HepG2 (cell line): ENCODE data around the gene ZFAND4. TPM values are rescaled to one million over a fixed set of nuclear protein-coding genes. Genes with fewer than 3 reads are reported as not detected.

Experiments
- ATAC-seq: fragments of 200-7000 bp; cut with Tn5 transposase; 3 replicates; pipeline ENCODE4 v1.9.1; 2020; ENCODE audit warnings: mild to moderate bottlenecking, moderate library complexity
- BruUV-seq: library from RNA; stranded (reverse); fragments of 400-500 nt; replicated peaks from 2 replicates; lab custom pipeline; 2021; lab: Mats Ljungman, UMichigan
- CTCF ChIA-PET: fragments of 300-600 bp; formaldehyde crosslinking; extraction: SDS; loops from one replicate; lab custom pipeline; 2021; ENCODE audit warnings: low total read pairs, inconsistent platforms, low intra/inter-chr PET ratio; lab: Yijun Ruan, JAX
- POLR2A ChIA-PET: fragments of 350-600 bp; sonication (Branson Sonifier 250); formaldehyde crosslinking; loops from one replicate; lab custom pipeline; 2020; ENCODE audit warnings: antibody characterized with exemption, inconsistent platforms; lab: Yijun Ruan, JAX
- DNase-seq: peaks from one replicate; pipeline ENCODE4 v3.0.0-alpha.2; 2015; ENCODE audit warnings: low spot score
- FAIRE-seq: peaks from 3 replicates; lab custom pipeline; 2011; peaks lifted over from hg19 to GRCh38; lab: Jason Lieb, UNC
- H2AFZ ChIP-seq: one replicate; pipeline ENCODE4 v1.6.1; 2011; ENCODE audit warnings: low read length, inconsistent platforms
- H3K27ac ChIP-seq: fragments of 300-600 bp; 3 replicates; pipeline ENCODE4 v1.8.0; 2011; ENCODE audit warnings: mixed run types, mild to moderate bottlenecking, mixed read lengths, low read length, inconsistent platforms; ENCODE audit not compliant: insufficient read depth; ENCODE audit errors: extremely low read length
- H3K27me3 ChIP-seq, 2 experiments: fragments of 200-600 bp in 1 of 2; 2 replicates in 1 of 2; 3 replicates in 1 of 2; pipeline versions ENCODE4 v1.6.0 to v1.8.0; 2011; ENCODE audit warnings: low read length in 2 of 2, mild to moderate bottlenecking in 2 of 2, moderate library complexity in 2 of 2, inconsistent platforms in 1 of 2; ENCODE audit not compliant: insufficient read depth in 2 of 2, control insufficient read depth in 1 of 2
- H3K36me3 ChIP-seq, 2 experiments: fragments of 200-600 bp in 1 of 2; replicated peaks in 1 of 2; 2 replicates in 1 of 2; 3 replicates in 1 of 2; pipeline versions ENCODE4 v1.5.1 to v1.8.0; 2011; ENCODE audit warnings: low read length in 2 of 2, inconsistent platforms in 1 of 2; ENCODE audit not compliant: insufficient read depth in 2 of 2, control insufficient read depth in 1 of 2
- H3K4me1 ChIP-seq: 2 replicates; pipeline ENCODE4 v1.5.1; 2012; ENCODE audit warnings: low read length, inconsistent platforms; ENCODE audit not compliant: insufficient read depth
- H3K4me2 ChIP-seq: 2 replicates; pipeline ENCODE4 v1.6.0; 2011; ENCODE audit warnings: low read depth, low read length, inconsistent platforms
- H3K4me3 ChIP-seq, 3 experiments: fragments of 200-600 bp in 1 of 3; sonication (generic), shearing (Covaris generic) in 1 of 3; replicated peaks in 1 of 3; 2 replicates each; pipeline ENCODE4 v1.5.1; 2011 to 2016; ENCODE audit warnings: low read length in 3 of 3, inconsistent platforms in 2 of 3, low read depth in 2 of 3, mild to moderate bottlenecking in 2 of 3, control low read depth in 1 of 3, mixed read lengths in 1 of 3; ENCODE audit not compliant: insufficient read depth in 1 of 3
- H3K79me2 ChIP-seq: one replicate; pipeline ENCODE4 v1.6.1; 2011; ENCODE audit warnings: low read length, inconsistent platforms; ENCODE audit not compliant: insufficient read depth
- H3K9ac ChIP-seq: 2 replicates; pipeline ENCODE4 v1.6.0; 2011; ENCODE audit warnings: mild to moderate bottlenecking, low read depth, low read length, inconsistent platforms; ENCODE audit not compliant: insufficient read depth
- H3K9me3 ChIP-seq: 2 replicates; pipeline ENCODE4 v1.5.1; 2012; ENCODE audit warnings: mild to moderate bottlenecking, low read length
- H4K20me1 ChIP-seq: 2 replicates; pipeline ENCODE4 v1.6.0; 2011; ENCODE audit warnings: inconsistent platforms, mild to moderate bottlenecking, low read length, moderate library complexity; ENCODE audit not compliant: insufficient read depth
- CCDC6 ChIP-seq: sonication (generic); formaldehyde crosslinking; IDR thresholded peaks from 2 replicates; pipeline ENCODE4 v1.8.1; 2022; ENCODE audit warnings: mild to moderate bottlenecking, missing genetic modification reagents, moderate library complexity
- KAT8 ChIP-seq: IDR thresholded peaks from 2 replicates; pipeline ENCODE4 v1.6.1; 2016; ENCODE audit warnings: missing genetic modification reagents, missing compliant biosample characterization
- NFE2L1 ChIP-seq: sonication (generic); formaldehyde crosslinking; IDR thresholded peaks from 2 replicates; pipeline ENCODE4 v1.4.0; 2020; ENCODE audit warnings: missing genetic modification reagents, mild to moderate bottlenecking, borderline replicate concordance
- PRMT3 ChIP-seq: sonication (generic); formaldehyde crosslinking; IDR thresholded peaks from 2 replicates; pipeline ENCODE4 v1.8.1; 2022; ENCODE audit warnings: low read depth, mild to moderate bottlenecking, moderate library complexity, missing genetic modification reagents, borderline replicate concordance
- SIN3A ChIP-seq: IDR thresholded peaks from 2 replicates; pipeline ENCODE4 v1.6.1; 2011; ENCODE audit warnings: low read depth, mild to moderate bottlenecking, control low read depth, low read length, borderline replicate concordance
- TOE1 ChIP-seq: sonication (generic); formaldehyde crosslinking; IDR thresholded peaks from 2 replicates; pipeline ENCODE4 v1.4.0; 2020; ENCODE audit warnings: mild to moderate bottlenecking, missing genetic modification reagents
- ZBTB38 ChIP-seq: sonication (generic); formaldehyde crosslinking; IDR thresholded peaks from 2 replicates; pipeline ENCODE4 v1.5.1; 2020; ENCODE audit warnings: mild to moderate bottlenecking, missing genetic modification reagents
- ZFP90 ChIP-seq: sonication (generic); formaldehyde crosslinking; IDR thresholded peaks from 2 replicates; pipeline ENCODE4 v1.8.0; 2022; ENCODE audit warnings: missing genetic modification reagents, mild to moderate bottlenecking, inconsistent platforms, borderline replicate concordance
- ZNF225 ChIP-seq: sonication (generic); formaldehyde crosslinking; IDR thresholded peaks from 2 replicates; pipeline ENCODE4 v1.4.0; 2020; ENCODE audit warnings: mild to moderate bottlenecking, missing genetic modification reagents
- ZNF292 ChIP-seq: sonication (generic); formaldehyde crosslinking; IDR thresholded peaks from 2 replicates; pipeline ENCODE4 v1.8.1; 2022; ENCODE audit warnings: mild to moderate bottlenecking, low read depth, missing genetic modification reagents, borderline replicate concordance
- ZNF883 ChIP-seq: sonication (generic); formaldehyde crosslinking; IDR thresholded peaks from 2 replicates; pipeline ENCODE4 v1.5.1; 2020; ENCODE audit warnings: mild to moderate bottlenecking, missing genetic modification reagents; ENCODE audit errors: not compliant biosample characterization
- ZZZ3 ChIP-seq: sonication (generic); formaldehyde crosslinking; IDR thresholded peaks from 2 replicates; pipeline ENCODE4 v1.4.0; 2020; ENCODE audit warnings: missing genetic modification reagents, mild to moderate bottlenecking, borderline replicate concordance
- WGBS: methylation state at CpG from one replicate; pipeline ENCODE4 v1.1.6; 2017; ENCODE audit warnings: low lambda C conversion rate; 5-methylcytosine and 5-hydroxymethylcytosine counted together
- in situ Hi-C: cut with HindIII; loops from 2 replicates; pipeline ENCODE4 v1.10.0; 2017; ENCODE audit warnings: low pct_unique_long_range_greater_than_20kb; ENCODE audit not compliant: extremely low pct_ligation_motif_present
- intact Hi-C: fragments of 100-400 bp; cut with micrococcal nuclease; formaldehyde crosslinking; loops from one replicate; pipeline ENCODE4 v1.10.0; 2022; ENCODE audit not compliant: unreplicated experiment
- polyA plus RNA-seq, 8 experiments: library from polyadenylated mRNA; depleted of rRNA in 3 of 8; stranded (reverse) in 7 of 8; unstranded in 1 of 8; fragments of >200 nt; fragmentation: Illumina TruSeq in 4 of 8; extraction: Trizol in 4 of 8; gene quantifications; 2 replicates each; pipeline versions ENCODE4 v1.2.1 to v1.2.3, GENCODE V29; 2011 to 2016; ENCODE audit warnings: low read depth in 4 of 8, missing spikeins in 1 of 8, mixed read lengths in 1 of 8; ENCODE audit not compliant: insufficient read depth in 1 of 8
- total RNA-seq, 5 experiments: library from RNA; depleted of rRNA; stranded (reverse); fragments of >200 nt; fragmentation: Illumina TruSeq; extraction: Trizol; gene quantifications; 2 replicates each; pipeline ENCODE4 v1.2.3, GENCODE V29; 2016; ENCODE audit warnings: low read depth in 1 of 5
- TF ChIP-seq, protein P1 (sequence below): IDR thresholded peaks from 2 replicates; pipeline ENCODE4 v1.6.1; 2012; ENCODE audit warnings: low read depth, low read length, improper control_type of control experiment
- TF ChIP-seq, protein P2 (sequence below): sonication (generic); formaldehyde crosslinking; IDR thresholded peaks from 2 replicates; pipeline ENCODE4 v1.4.0; 2020; ENCODE audit warnings: missing genetic modification reagents, borderline replicate concordance
- TF ChIP-seq, protein P3 (sequence below): sonication (generic); formaldehyde crosslinking; IDR thresholded peaks from 2 replicates; pipeline ENCODE4 v1.8.0; 2023; ENCODE audit warnings: mild to moderate bottlenecking, missing genetic modification reagents

ZFAND4 gene
- total and polyA plus RNA-seq, 2 of the 13 experiments (the other 11 are each of a cell fraction or from before 2014, with no cell fraction given) = 2.9 to 9.2 TPM

DNA sequence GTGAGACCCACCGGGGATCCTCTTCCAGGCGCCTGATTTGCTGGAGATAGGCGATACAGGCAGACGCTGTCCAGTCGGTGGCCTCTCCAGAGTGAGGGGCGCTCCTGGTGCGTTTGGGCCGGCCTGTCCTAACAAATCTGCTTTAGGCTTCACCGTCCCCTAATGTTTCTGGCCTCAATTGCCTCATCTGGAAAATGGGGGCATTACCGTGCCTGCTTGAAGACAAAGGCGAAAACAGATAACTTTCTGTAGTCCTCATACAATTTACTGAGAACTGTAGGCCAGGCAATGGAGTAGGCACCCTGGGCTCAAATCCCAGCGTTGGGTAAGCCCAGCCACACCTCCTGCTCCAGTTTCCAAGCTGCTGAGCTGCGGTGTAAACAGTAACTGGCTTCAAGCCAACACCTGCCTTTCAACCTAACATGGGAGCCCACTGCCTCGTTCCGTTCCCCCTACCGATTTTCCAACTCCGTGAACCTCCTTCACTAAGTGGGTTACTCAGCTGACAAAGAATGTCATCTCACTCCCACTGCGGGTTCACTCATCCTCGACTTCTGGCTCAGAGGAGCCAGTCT lies 589 bp upstream of the ZFAND4 start:
- DNase-seq (peak; percentile 37), FAIRE-seq (no peak), ATAC-seq (peak; percentile 16)
- Histone ChIP-seq H3K27ac (peak overlapping the region; percentile 80), H2AFZ (no peak overlapping the region), H3K9me3 (no peaks in the 10 kb centered on the region), H4K20me1 (no peaks in the 10 kb centered on the region), H3K4me1 (peaks cover 23% of the 10 kb centered on the region), H3K27me3 (no peaks in the 10 kb centered on the region), H3K79me2 (no peaks in the 10 kb centered on the region), H3K36me3 (no peaks in the 10 kb centered on the region), H3K4me3 (peak overlapping the region; percentile 9 to 65 (median 24); a peak in 5 of 6 replicates), H3K9ac (peak overlapping the region; percentile 65), H3K4me2 (peak overlapping the region; percentile 77)
- CTCF ChIA-PET = interaction anchor here (1.9 kb wide), 1 partner anchor 208 kb away, joined by 27 read pairs; no protein-coding TSS in a partner anchor
- intact Hi-C loops (loop anchor here (1.0 to 5.0 kb wide), 3 partner anchors 76 to 438 kb away; no protein-coding TSS in a partner anchor), in situ Hi-C loops (loop anchor here (5.0 to 25.0 kb wide), 2 partner anchors 206 to 436 kb away; no protein-coding TSS in a partner anchor)
- TSS peak; percentile 93 for BruUV-seq
- 50% methylated on average over 7 of the region's 19 CpGs for WGBS
- POLR2A ChIA-PET = interaction anchor here (1.5 kb wide), 1 partner anchor 201 kb away, joined by 3 read pairs; no protein-coding TSS in a partner anchor
- TF ChIP-seq ZNF225 (CRISPR knock-in tag) = 0 out of 2 replicates have a peak, but pooled peaks have one; percentile 26
- no peak for TF ChIP-seq ZZZ3 (CRISPR knock-in tag)
- TF ChIP-seq NFE2L1 (CRISPR knock-in tag) = no peak
- TF ChIP-seq, protein P1, sequence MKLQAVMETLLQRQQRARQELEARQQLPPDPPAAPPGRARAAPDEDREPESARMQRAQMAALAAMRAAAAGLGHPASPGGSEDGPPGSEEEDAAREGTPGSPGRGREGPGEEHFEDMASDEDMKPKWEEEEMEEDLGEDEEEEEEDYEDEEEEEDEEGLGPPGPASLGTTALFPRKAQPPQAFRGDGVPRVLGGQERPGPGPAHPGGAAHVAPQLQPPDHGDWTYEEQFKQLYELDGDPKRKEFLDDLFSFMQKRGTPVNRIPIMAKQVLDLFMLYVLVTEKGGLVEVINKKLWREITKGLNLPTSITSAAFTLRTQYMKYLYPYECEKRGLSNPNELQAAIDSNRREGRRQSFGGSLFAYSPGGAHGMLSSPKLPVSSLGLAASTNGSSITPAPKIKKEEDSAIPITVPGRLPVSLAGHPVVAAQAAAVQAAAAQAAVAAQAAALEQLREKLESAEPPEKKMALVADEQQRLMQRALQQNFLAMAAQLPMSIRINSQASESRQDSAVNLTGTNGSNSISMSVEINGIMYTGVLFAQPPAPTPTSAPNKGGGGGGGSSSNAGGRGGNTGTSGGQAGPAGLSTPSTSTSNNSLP = no peak
- TF ChIP-seq PRMT3 = 0 out of 2 replicates have a peak, but pooled peaks have one; percentile 25
- no peak for TF ChIP-seq ZNF883 (CRISPR knock-in tag)
- TF ChIP-seq ZBTB38 (CRISPR knock-in tag) = peak; percentile 33; the same call in 1 of the 2 replicates
- peak; percentile 35; the same call in 1 of the 2 replicates for TF ChIP-seq SIN3A
- TF ChIP-seq TOE1 (CRISPR knock-in tag) = no peak
- TF ChIP-seq KAT8 (CRISPR knock-in tag) = 0 out of 2 replicates have a peak, but pooled peaks have one; percentile 17
- TF ChIP-seq, protein P2, sequence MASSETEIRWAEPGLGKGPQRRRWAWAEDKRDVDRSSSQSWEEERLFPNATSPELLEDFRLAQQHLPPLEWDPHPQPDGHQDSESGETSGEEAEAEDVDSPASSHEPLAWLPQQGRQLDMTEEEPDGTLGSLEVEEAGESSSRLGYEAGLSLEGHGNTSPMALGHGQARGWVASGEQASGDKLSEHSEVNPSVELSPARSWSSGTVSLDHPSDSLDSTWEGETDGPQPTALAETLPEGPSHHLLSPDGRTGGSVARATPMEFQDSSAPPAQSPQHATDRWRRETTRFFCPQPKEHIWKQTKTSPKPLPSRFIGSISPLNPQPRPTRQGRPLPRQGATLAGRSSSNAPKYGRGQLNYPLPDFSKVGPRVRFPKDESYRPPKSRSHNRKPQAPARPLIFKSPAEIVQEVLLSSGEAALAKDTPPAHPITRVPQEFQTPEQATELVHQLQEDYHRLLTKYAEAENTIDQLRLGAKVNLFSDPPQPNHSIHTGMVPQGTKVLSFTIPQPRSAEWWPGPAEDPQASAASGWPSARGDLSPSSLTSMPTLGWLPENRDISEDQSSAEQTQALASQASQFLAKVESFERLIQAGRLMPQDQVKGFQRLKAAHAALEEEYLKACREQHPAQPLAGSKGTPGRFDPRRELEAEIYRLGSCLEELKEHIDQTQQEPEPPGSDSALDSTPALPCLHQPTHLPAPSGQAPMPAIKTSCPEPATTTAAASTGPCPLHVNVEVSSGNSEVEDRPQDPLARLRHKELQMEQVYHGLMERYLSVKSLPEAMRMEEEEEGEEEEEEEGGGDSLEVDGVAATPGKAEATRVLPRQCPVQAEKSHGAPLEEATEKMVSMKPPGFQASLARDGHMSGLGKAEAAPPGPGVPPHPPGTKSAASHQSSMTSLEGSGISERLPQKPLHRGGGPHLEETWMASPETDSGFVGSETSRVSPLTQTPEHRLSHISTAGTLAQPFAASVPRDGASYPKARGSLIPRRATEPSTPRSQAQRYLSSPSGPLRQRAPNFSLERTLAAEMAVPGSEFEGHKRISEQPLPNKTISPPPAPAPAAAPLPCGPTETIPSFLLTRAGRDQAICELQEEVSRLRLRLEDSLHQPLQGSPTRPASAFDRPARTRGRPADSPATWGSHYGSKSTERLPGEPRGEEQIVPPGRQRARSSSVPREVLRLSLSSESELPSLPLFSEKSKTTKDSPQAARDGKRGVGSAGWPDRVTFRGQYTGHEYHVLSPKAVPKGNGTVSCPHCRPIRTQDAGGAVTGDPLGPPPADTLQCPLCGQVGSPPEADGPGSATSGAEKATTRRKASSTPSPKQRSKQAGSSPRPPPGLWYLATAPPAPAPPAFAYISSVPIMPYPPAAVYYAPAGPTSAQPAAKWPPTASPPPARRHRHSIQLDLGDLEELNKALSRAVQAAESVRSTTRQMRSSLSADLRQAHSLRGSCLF (CRISPR knock-in tag) = peak; percentile 10; the same call in 1 of the 2 replicates
- TF ChIP-seq ZFP90 (CRISPR knock-in tag) = no peak
- no peak; the same call in 1 of the 2 replicates for TF ChIP-seq CCDC6 (CRISPR knock-in tag)
- no peak for TF ChIP-seq ZNF292 (CRISPR knock-in tag)
- TF ChIP-seq, protein P3, sequence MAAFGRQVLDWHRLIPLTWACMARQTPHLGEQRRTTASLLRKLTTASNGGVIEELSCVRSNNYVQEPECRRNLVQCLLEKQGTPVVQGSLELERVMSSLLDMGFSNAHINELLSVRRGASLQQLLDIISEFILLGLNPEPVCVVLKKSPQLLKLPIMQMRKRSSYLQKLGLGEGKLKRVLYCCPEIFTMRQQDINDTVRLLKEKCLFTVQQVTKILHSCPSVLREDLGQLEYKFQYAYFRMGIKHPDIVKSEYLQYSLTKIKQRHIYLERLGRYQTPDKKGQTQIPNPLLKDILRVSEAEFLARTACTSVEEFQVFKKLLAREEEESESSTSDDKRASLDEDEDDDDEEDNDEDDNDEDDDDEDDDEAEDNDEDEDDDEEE (CRISPR knock-in tag) = 0 out of 2 replicates have a peak, but pooled peaks have one; percentile 7
